B cell (primary cell): ENCODE results near the gene IGF1R.

Experiments
- EZH2 ChIP-seq: IDR thresholded peaks from 2 replicates; pipeline ENCODE4 v1.6.1; 2012; ENCODE audit warnings: borderline replicate concordance, low read depth, mild to moderate bottlenecking, moderate library complexity, low read length; ENCODE audit not compliant: insufficient read depth, poor library complexity, severe bottlenecking
- TF ChIP-seq, protein P1 (sequence below): fragments of 200-600 bp; IDR thresholded peaks from one replicate; pipeline ENCODE4 v1.8.0; 2022; ENCODE audit warnings: antibody characterized with exemption, mild to moderate bottlenecking

DNA sequence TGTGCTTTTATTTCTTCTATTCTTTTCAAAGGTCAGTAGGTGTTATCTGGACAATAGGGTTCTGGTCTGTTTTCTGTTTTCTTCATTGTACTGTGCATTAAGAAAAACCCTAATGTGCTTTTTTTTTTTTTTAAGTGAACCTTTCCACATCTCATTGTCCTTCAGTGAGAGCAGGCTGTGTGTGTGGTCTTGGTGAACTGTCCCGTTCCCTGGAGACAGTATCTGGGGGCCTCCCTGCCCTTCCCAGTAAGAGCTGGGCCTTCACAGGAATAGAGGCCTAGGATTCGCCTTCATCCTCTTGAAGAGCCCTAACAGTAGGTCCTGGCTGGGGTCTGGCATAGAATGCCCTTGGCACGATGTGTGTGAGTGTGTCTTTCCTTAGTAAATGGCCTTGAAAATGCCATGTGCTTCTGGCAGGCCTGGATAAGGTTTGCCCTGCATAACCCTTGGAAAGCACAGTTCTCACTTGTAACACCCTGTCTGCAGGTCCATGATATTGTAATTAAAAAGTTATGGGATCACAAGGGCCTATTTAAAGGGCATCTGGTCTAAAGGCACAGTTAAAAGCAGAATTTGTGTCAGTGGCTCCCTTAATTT is 81.2 kb downstream of the IGF1R start:
- TF ChIP-seq, protein P1, sequence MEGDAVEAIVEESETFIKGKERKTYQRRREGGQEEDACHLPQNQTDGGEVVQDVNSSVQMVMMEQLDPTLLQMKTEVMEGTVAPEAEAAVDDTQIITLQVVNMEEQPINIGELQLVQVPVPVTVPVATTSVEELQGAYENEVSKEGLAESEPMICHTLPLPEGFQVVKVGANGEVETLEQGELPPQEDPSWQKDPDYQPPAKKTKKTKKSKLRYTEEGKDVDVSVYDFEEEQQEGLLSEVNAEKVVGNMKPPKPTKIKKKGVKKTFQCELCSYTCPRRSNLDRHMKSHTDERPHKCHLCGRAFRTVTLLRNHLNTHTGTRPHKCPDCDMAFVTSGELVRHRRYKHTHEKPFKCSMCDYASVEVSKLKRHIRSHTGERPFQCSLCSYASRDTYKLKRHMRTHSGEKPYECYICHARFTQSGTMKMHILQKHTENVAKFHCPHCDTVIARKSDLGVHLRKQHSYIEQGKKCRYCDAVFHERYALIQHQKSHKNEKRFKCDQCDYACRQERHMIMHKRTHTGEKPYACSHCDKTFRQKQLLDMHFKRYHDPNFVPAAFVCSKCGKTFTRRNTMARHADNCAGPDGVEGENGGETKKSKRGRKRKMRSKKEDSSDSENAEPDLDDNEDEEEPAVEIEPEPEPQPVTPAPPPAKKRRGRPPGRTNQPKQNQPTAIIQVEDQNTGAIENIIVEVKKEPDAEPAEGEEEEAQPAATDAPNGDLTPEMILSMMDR = no peak
- TF ChIP-seq EZH2 = no peak
